GDM1 (cell line): ENCODE data around the gene SOWAHC.

Source experiments
- DNase-seq: peaks from one replicate; lab custom pipeline; 2025; lab: John Stamatoyannopoulos, UW

SOWAHC gene

GRCh38 chr2:109646961-109647360 is 32.8 kb downstream of the SOWAHC start:
- DNase-seq, result no peak

- DNase-seq, result no peak
Observed at GRCh38 chr2:109647636-109648035, 33.5 kb downstream of the SOWAHC start.

- no peak for DNase-seq
Observed at GRCh38 chr2:109648041-109648527, 33.9 kb downstream of the SOWAHC start.

- no peak for DNase-seq
Observed at GRCh38 chr2:109649736-109650695, 35.9 kb downstream of the SOWAHC start.

- DNase-seq, result no peak
Observed at GRCh38 chr2:109654326-109655050, 40.3 kb downstream of the SOWAHC start.

- no peak for DNase-seq
Observed at GRCh38 chr2:109655287-109655686, 41.1 kb downstream of the SOWAHC start.

- DNase-seq, result no peak
Observed at GRCh38 chr2:109659396-109660045, 45.4 kb downstream of the SOWAHC start.

GRCh38 chr2:109660046-109660860 is 46.1 kb downstream of the SOWAHC start:
- DNase-seq, result no peak

GRCh38 chr2:109662889-109663288 is 48.7 kb downstream of the SOWAHC start:
- DNase-seq, result no peak

- DNase-seq, result no peak
Observed at GRCh38 chr2:109663721-109664120, 49.6 kb downstream of the SOWAHC start.

- DNase-seq, result no peak
Observed at GRCh38 chr2:109666466-109666865, 52.3 kb downstream of the SOWAHC start.
